ENCODE data around the gene ADAR. TPM values are rescaled to one million over a fixed set of nuclear protein-coding genes. Genes with fewer than 3 reads are reported as not detected.

The ADAR gene
- total RNA-seq, 1 experiment from 2014 or later, result 221 TPM

- no peak for TF ChIP-seq ATF3 (CRISPR knock-in tag; conservative IDR thresholded peaks at IDR 0.05)
- no peak for TF ChIP-seq USF1 (CRISPR knock-in tag; IDR thresholded peaks at IDR 0.05)
- TF ChIP-seq GTF2I (CRISPR knock-in tag; conservative IDR thresholded peaks at IDR 0.05), result no peak
- no peak for TF ChIP-seq ZNF232 (CRISPR knock-in tag; IDR thresholded peaks at IDR 0.05)
- no peak for TF ChIP-seq ZNF219 (CRISPR knock-in tag; IDR thresholded peaks at IDR 0.05; ENCODE audit: borderline replicate concordance)
- TF ChIP-seq E2F1 (CRISPR knock-in tag; IDR thresholded peaks at IDR 0.05), result no peak
- TF ChIP-seq NR1H2 (CRISPR knock-in tag; IDR thresholded peaks at IDR 0.05), result no peak
- TF ChIP-seq FOXP4 (CRISPR knock-in tag; IDR thresholded peaks at IDR 0.05), result peak; percentile 27; the same call in 1 of the 2 replicates
- TF ChIP-seq E2F5 (CRISPR knock-in tag; IDR thresholded peaks at IDR 0.05), result no peak
- no peak for TF ChIP-seq ZNF317 (CRISPR knock-in tag; IDR thresholded peaks at IDR 0.05; ENCODE audit: borderline replicate concordance, low read depth)
- no peak for TF ChIP-seq SOX15 (CRISPR knock-in tag; IDR thresholded peaks at IDR 0.05)
- TF ChIP-seq ARID4B (CRISPR knock-in tag; IDR thresholded peaks at IDR 0.05; ENCODE audit: borderline replicate concordance), result no peak; the same call in 1 of the 2 replicates
- no peak for TF ChIP-seq PRRX2 (CRISPR knock-in tag; IDR thresholded peaks at IDR 0.05)
- no peak for TF ChIP-seq CDX4 (CRISPR knock-in tag; IDR thresholded peaks at IDR 0.05; ENCODE audit: borderline replicate concordance)
- no peak for TF ChIP-seq PRDM15 (CRISPR knock-in tag; IDR thresholded peaks at IDR 0.05)
- no peak for TF ChIP-seq TEAD4 (CRISPR knock-in tag; IDR thresholded peaks at IDR 0.05)
- 0 out of 2 replicates have a peak, but pooled peaks have one; percentile 33 for TF ChIP-seq CREM (CRISPR knock-in tag; IDR thresholded peaks at IDR 0.05)
- no peak for TF ChIP-seq JAZF1 (CRISPR knock-in tag; IDR thresholded peaks at IDR 0.05)
- TF ChIP-seq MXD4 (CRISPR knock-in tag; IDR thresholded peaks at IDR 0.05; ENCODE audit: borderline replicate concordance), result no peak
- no peak for TF ChIP-seq FOXP1 (CRISPR knock-in tag; IDR thresholded peaks at IDR 0.05; ENCODE audit: borderline replicate concordance)
- no peak for TF ChIP-seq USF2 (CRISPR knock-in tag; IDR thresholded peaks at IDR 0.05)
- no peak for TF ChIP-seq IRF2 (CRISPR knock-in tag; IDR thresholded peaks at IDR 0.05; ENCODE audit: borderline replicate concordance, low read depth)
These were observed 1.7 kb upstream of the ADAR start (continued) for GRCh38 chr1:154609398-154610380.

Data from WTC11 (cell line).